ENCODE measurements around the gene C6orf132. TPM values are rescaled to one million over a fixed set of nuclear protein-coding genes. Genes with fewer than 3 reads are reported as not detected.

The C6orf132 gene
- total RNA-seq, 4 donors from 2014 or later: 26.1 to 96.9 (median 43.2) TPM

- TF ChIP-seq EP300 (IDR thresholded peaks at IDR 0.05; ENCODE audit: low read depth): no peak
- TF ChIP-seq CTCF (IDR thresholded peaks at IDR 0.05): no peak
- no peak for TF ChIP-seq POLR2A (IDR thresholded peaks at IDR 0.05)
- 38% methylated on average over 4 of the region's 4 CpGs; no CpG with 5 or more reads in 1 of the 2 donors for WGBS, 2 donors (ENCODE audit: low coverage in 1 of 2)
- no peaks in the 10 kb centered on the region for H3K4me1 ChIP-seq
- no peak for DNase-seq
- no peak overlapping the region for H3K27ac ChIP-seq
- intact Hi-C loops (cut with DNase I; ENCODE audit: low total_unique reads): no loop called here
- H3K9me3 ChIP-seq: no peaks in the 10 kb centered on the region
- H3K4me3 ChIP-seq: no peak overlapping the region
- in situ Hi-C loops (cut with MboI; ENCODE audit: low pct_ligation_motif_present in 1 of 4, low pct_unique_long_range_greater_than_20kb in 1 of 4, low sequenced_read_pairs in 3 of 4): loop anchor here in 2 of 4 donors (10.0 kb wide), 1 partner anchor 85 kb away; no protein-coding TSS in a partner anchor
- H3K27me3 ChIP-seq: no peaks in the 10 kb centered on the region
- H3K36me3 ChIP-seq: no peaks in the 10 kb centered on the region
Observed at GRCh38 chr6:42159431-42160024, 17.1 kb upstream of the C6orf132 start.

GRCh38 chr6:42158631-42159030 lies 16.2 kb upstream of the C6orf132 start:
- in situ Hi-C loops (cut with MboI; ENCODE audit: low pct_ligation_motif_present in 1 of 4, low pct_unique_long_range_greater_than_20kb in 1 of 4, low sequenced_read_pairs in 3 of 4): no loop called here
- no peak for DNase-seq
- intact Hi-C loops (cut with DNase I; ENCODE audit: low total_unique reads): no loop called here
- Histone ChIP-seq H3K27me3 (no peaks in the 10 kb centered on the region), H3K36me3 (no peaks in the 10 kb centered on the region), H3K27ac (no peak overlapping the region), H3K4me1 (no peaks in the 10 kb centered on the region), H3K9me3 (no peaks in the 10 kb centered on the region), H3K4me3 (no peak overlapping the region)
- WGBS, 2 donors (ENCODE audit: low coverage in 1 of 2): 75% methylated on average over 2 of the region's 2 CpGs; no CpG with 5 or more reads in 1 of the 2 donors
- no peak for TF ChIP-seq EP300 (IDR thresholded peaks at IDR 0.05; ENCODE audit: low read depth)
- TF ChIP-seq POLR2A (IDR thresholded peaks at IDR 0.05): no peak
- TF ChIP-seq CTCF (IDR thresholded peaks at IDR 0.05): no peak
- no peak for TF ChIP-seq POLR2AphosphoS5 (IDR thresholded peaks at IDR 0.05)

GRCh38 chr6:42158011-42158410 lies 15.6 kb upstream of the C6orf132 start:
- 70% methylated on average over 2 of the region's 2 CpGs; no CpG with 5 or more reads in 1 of the 2 donors for WGBS, 2 donors (ENCODE audit: low coverage in 1 of 2)
- no peaks in the 10 kb centered on the region for H3K4me1 ChIP-seq
- H3K9me3 ChIP-seq: no peaks in the 10 kb centered on the region
- no peak overlapping the region for H3K27ac ChIP-seq
- H3K27me3 ChIP-seq: no peaks in the 10 kb centered on the region
- no peak overlapping the region for H3K4me3 ChIP-seq
- TF ChIP-seq POLR2A (IDR thresholded peaks at IDR 0.05) (no peak), EP300 (IDR thresholded peaks at IDR 0.05; ENCODE audit: low read depth) (no peak), POLR2AphosphoS5 (IDR thresholded peaks at IDR 0.05) (no peak), CTCF (IDR thresholded peaks at IDR 0.05) (no peak)
- intact Hi-C loops (cut with DNase I; ENCODE audit: low total_unique reads): no loop called here
- no peaks in the 10 kb centered on the region for H3K36me3 ChIP-seq
- no peak for DNase-seq
- in situ Hi-C loops (cut with MboI; ENCODE audit: low pct_ligation_motif_present in 1 of 4, low pct_unique_long_range_greater_than_20kb in 1 of 4, low sequenced_read_pairs in 3 of 4): no loop called here

- 84% methylated on average over 3 of the region's 3 CpGs; no CpG with 5 or more reads in 1 of the 2 donors for WGBS, 2 donors (ENCODE audit: low coverage in 1 of 2)
- H3K4me3 ChIP-seq: no peak overlapping the region
- in situ Hi-C loops (cut with MboI; ENCODE audit: low pct_ligation_motif_present in 1 of 4, low pct_unique_long_range_greater_than_20kb in 1 of 4, low sequenced_read_pairs in 3 of 4): no loop called here
Observed at GRCh38 chr6:42156638-42157037, 14.2 kb upstream of the C6orf132 start.

More at GRCh38 chr6:42156638-42157037, 14.2 kb upstream of the C6orf132 start:
- no peaks in the 10 kb centered on the region for H3K36me3 ChIP-seq
- no peaks in the 10 kb centered on the region for H3K27me3 ChIP-seq
- TF ChIP-seq POLR2A (IDR thresholded peaks at IDR 0.05) (no peak), CTCF (IDR thresholded peaks at IDR 0.05) (no peak), EP300 (IDR thresholded peaks at IDR 0.05; ENCODE audit: low read depth) (no peak), POLR2AphosphoS5 (IDR thresholded peaks at IDR 0.05) (no peak)
- H3K4me1 ChIP-seq: no peaks in the 10 kb centered on the region
- no peak for DNase-seq
- no peak overlapping the region for H3K27ac ChIP-seq
- H3K9me3 ChIP-seq: no peaks in the 10 kb centered on the region
- intact Hi-C loops (cut with DNase I; ENCODE audit: low total_unique reads): no loop called here
